Stimulated activated CD8-positive, alpha-beta memory T cell treated with anti-CD3 and anti-CD28 coated beads, Interleukin-7, amount 100 ng/mL, for 48 hours (primary cell): ENCODE measurements around the gene FGF13.

Experiments
- DNase-seq, 2 donors: peaks; one replicate each; pipeline ENCODE4 v3.0.0-alpha.2; 2020; ENCODE audit warnings: low read depth in 1 of 2; ENCODE audit errors: extremely low read depth in 1 of 2

FGF13 gene

GRCh38 chrX:138664466-138664865, 47.1 kb downstream of the FGF13 start:
- DNase-seq, result no peak

DNA sequence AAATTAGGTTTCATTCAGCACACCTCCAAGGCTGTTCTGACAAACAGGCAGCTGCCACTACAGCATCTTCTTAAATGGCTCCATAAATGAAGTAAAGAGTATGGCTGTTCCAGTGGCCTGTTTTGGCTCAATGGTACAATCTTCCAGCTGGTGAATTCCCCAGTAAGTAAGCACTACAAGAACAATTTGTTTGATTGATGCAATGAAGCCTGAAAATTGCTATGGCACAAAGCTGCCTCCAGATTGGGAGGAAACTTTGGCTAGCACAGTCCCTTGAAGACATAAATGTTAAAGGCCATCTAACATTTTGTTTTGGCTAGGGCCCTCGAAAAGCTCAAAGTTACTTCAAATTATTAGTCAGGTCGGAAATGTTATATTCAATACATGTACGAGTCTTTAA, 47.5 kb downstream of the FGF13 start:
- no peak for DNase-seq

DNA sequence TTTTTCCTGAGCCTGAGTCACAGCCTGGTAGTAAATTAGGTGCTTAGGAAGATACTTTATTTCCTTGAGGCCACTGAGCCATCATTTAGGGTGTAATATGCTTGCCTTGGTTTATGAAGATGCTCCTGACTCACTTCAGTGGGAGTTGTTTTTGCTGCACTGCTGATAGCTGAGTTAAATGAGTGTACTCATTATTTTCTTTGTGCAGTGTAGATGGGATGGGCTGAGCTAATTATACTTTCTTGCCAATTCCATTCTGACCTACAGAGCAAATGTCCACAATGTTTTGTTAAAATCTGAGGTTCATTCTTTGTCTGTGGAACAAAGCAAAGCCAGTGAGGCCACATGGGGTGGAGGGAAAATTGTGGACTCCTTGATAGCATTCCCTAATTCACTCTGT, 60.0 kb downstream of the FGF13 start:
- no peak for DNase-seq

DNA sequence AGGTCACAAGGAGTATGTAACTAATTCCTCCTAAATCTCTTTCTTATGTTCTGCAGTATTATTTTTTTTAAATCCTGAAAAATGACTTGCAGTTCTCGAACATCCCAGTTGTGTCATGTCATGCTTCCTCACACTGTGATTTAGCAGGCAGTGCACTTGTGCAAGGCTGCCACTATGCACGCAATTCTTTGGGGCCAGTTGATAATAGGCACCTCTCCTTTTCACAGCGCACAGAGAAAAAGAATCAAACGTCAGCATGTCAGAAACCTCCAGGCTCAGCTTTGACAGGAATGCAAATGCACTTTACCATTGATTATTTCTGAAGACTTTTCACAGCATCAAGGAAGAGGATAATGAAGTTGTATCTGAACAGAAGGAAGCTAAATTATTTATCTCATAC, 62.9 kb downstream of the FGF13 start:
- DNase-seq, result no peak

DNA sequence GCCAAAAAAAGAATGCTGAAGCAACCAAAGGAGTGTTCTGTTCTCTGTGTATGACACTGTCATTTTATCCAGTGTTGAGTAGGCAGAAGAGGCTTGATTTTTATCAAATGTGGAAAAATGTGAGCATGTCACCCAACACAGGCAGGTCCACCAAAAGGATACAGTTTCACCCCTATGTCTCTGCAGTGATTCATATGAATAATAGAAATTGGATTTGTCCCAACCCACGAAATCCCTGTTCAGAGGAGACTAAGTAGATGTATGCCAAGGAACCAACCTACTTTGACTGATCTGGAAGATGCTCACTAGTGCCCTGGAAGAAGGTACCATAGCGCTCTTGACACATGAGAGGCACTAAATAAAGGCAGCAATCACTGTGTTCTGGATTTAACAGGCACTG, 72.5 kb downstream of the FGF13 start:
- no peak for DNase-seq
